Ectodermal cell (in vitro differentiated cells): ENCODE results near the gene BANK1.
"Not testable (repeated sequence)": the region's sequence is repeated elsewhere in the genome, so short reads cannot be mapped to it uniquely, and the experiment has no call there.

Source experiments
- H3K27ac ChIP-seq: 2 replicates; pipeline ENCODE4 v1.7.0; 2013; ENCODE audit warnings: mild to moderate bottlenecking, low read depth, low read length; ENCODE audit not compliant: insufficient read depth, poor library complexity, severe bottlenecking
- H3K27me3 ChIP-seq: 2 replicates; pipeline ENCODE4 v1.7.0; 2013; ENCODE audit warnings: mild to moderate bottlenecking, low read length; ENCODE audit not compliant: insufficient read depth, control insufficient read depth, poor library complexity, severe bottlenecking
- H3K36me3 ChIP-seq: one replicate; pipeline ENCODE4 v1.7.0; 2013; ENCODE audit warnings: low read length; ENCODE audit not compliant: control insufficient read depth, insufficient read depth
- H3K4me1 ChIP-seq: one replicate; pipeline ENCODE4 v1.7.0; 2013; ENCODE audit warnings: low read length; ENCODE audit not compliant: control insufficient read depth, insufficient read depth
- H3K4me3 ChIP-seq: 2 replicates; pipeline ENCODE4 v1.7.0; 2013; ENCODE audit warnings: low read depth, low read length, control low read depth; ENCODE audit not compliant: insufficient read depth
- H3K9me3 ChIP-seq: 2 replicates; pipeline ENCODE4 v1.7.0; 2013; ENCODE audit warnings: mild to moderate bottlenecking, low read length, moderate library complexity; ENCODE audit not compliant: control insufficient read depth
- WGBS, 2 experiments: methylation state at CpG; one replicate each; pipeline ENCODE4 v1.1.7; 2013; ENCODE audit warnings: missing lambda C conversion rate in 2 of 2; 5-methylcytosine and 5-hydroxymethylcytosine counted together

BANK1 gene

GRCh38 chr4:101870874-101871273 lies 80.3 kb downstream of the BANK1 start:
- Histone ChIP-seq H3K4me1 (no peaks in the 10 kb centered on the region), H3K9me3 (no peaks in the 10 kb centered on the region), H3K27ac (no peak overlapping the region), H3K36me3 (no peaks in the 10 kb centered on the region), H3K4me3 (no peak overlapping the region), H3K27me3 (no peaks in the 10 kb centered on the region)
- 93% methylated on average over 1 of the region's 1 CpG; no CpG with 5 or more reads in 1 of the 2 experiments for WGBS, 2 experiments

GRCh38 chr4:101871962-101872676 lies 81.6 kb downstream of the BANK1 start:
- no peak overlapping the region for H3K4me3 ChIP-seq
- no peaks in the 10 kb centered on the region for H3K36me3 ChIP-seq
- H3K27me3 ChIP-seq: no peaks in the 10 kb centered on the region
- H3K4me1 ChIP-seq: no peaks in the 10 kb centered on the region
- WGBS, 2 experiments: 88 to 89% methylated on average over 2 of the region's 2 CpGs
- no peaks in the 10 kb centered on the region for H3K9me3 ChIP-seq
- H3K27ac ChIP-seq: no peak overlapping the region

- Histone ChIP-seq H3K27me3 (no peaks in the 10 kb centered on the region), H3K9me3 (no peaks in the 10 kb centered on the region), H3K4me1 (no peaks in the 10 kb centered on the region), H3K36me3 (no peaks in the 10 kb centered on the region), H3K4me3 (no peak overlapping the region), H3K27ac (no peak overlapping the region)
- 93 to 100% methylated on average over 1 of the region's 2 CpGs for WGBS, 2 experiments
These were observed 95.0 kb downstream of the BANK1 start for GRCh38 chr4:101885574-101885973.

GRCh38 chr4:101886826-101887225 lies 96.3 kb downstream of the BANK1 start:
- WGBS, 2 experiments: 86 to 100% methylated on average over 1 to 2 of the region's 3 CpGs
- no peak overlapping the region for H3K4me3 ChIP-seq
- no peaks in the 10 kb centered on the region for H3K9me3 ChIP-seq
- H3K36me3 ChIP-seq: no peaks in the 10 kb centered on the region
- H3K4me1 ChIP-seq: no peaks in the 10 kb centered on the region
- no peaks in the 10 kb centered on the region for H3K27me3 ChIP-seq
- no peak overlapping the region for H3K27ac ChIP-seq

- no peaks in the 10 kb centered on the region for H3K9me3 ChIP-seq
- H3K4me3 ChIP-seq: no peak overlapping the region
- no peaks in the 10 kb centered on the region for H3K27me3 ChIP-seq
- H3K36me3 ChIP-seq: no peaks in the 10 kb centered on the region
- H3K27ac ChIP-seq: no peak overlapping the region
- no peaks in the 10 kb centered on the region for H3K4me1 ChIP-seq
- WGBS, 2 experiments: 88 to 90% methylated on average over 2 to 3 of the region's 4 CpGs
These were observed 97.9 kb downstream of the BANK1 start for GRCh38 chr4:101888472-101888871.

- H3K9me3 ChIP-seq, H3K4me1 ChIP-seq, H3K27ac ChIP-seq, H3K36me3 ChIP-seq, H3K4me3 ChIP-seq, H3K27me3 ChIP-seq: not testable (repeated sequence)
- 92 to 94% methylated on average over 5 of the region's 5 CpGs for WGBS, 2 experiments
These were observed 115.0 kb downstream of the BANK1 start for GRCh38 chr4:101905527-101905926.

GRCh38 chr4:101910786-101911373 lies 120.3 kb downstream of the BANK1 start:
- H3K27me3 ChIP-seq: no peaks in the 10 kb centered on the region
- H3K27ac ChIP-seq: no peak overlapping the region
- no peaks in the 10 kb centered on the region for H3K4me1 ChIP-seq

GRCh38 chr4:101911616-101912015 lies 121.1 kb downstream of the BANK1 start:
- Histone ChIP-seq H3K4me3 (no peak overlapping the region), H3K27ac (no peak overlapping the region), H3K36me3 (no peaks in the 10 kb centered on the region), H3K4me1 (no peaks in the 10 kb centered on the region), H3K9me3 (no peaks in the 10 kb centered on the region), H3K27me3 (no peaks in the 10 kb centered on the region)

More at GRCh38 chr4:101910786-101911373, 120.3 kb downstream of the BANK1 start:
- Histone ChIP-seq H3K9me3 (no peaks in the 10 kb centered on the region), H3K36me3 (no peaks in the 10 kb centered on the region), H3K4me3 (no peak overlapping the region)
- WGBS, 2 experiments: 91 to 98% methylated on average over 4 of the region's 4 CpGs

GRCh38 chr4:101914761-101915160 lies 124.2 kb downstream of the BANK1 start:
- Histone ChIP-seq H3K4me1 (no peaks in the 10 kb centered on the region), H3K9me3 (no peaks in the 10 kb centered on the region), H3K27me3 (no peaks in the 10 kb centered on the region), H3K36me3 (no peaks in the 10 kb centered on the region), H3K4me3 (no peak overlapping the region), H3K27ac (no peak overlapping the region)

GRCh38 chr4:101919373-101919977 lies 128.9 kb downstream of the BANK1 start:
- no peak overlapping the region for H3K27ac ChIP-seq
- no peaks in the 10 kb centered on the region for H3K36me3 ChIP-seq
- WGBS, 2 experiments: 78 to 100% methylated on average over 1 to 3 of the region's 4 CpGs

More at GRCh38 chr4:101919373-101919977, 128.9 kb downstream of the BANK1 start:
- no peak overlapping the region for H3K4me3 ChIP-seq
- no peaks in the 10 kb centered on the region for H3K4me1 ChIP-seq
- no peaks in the 10 kb centered on the region for H3K27me3 ChIP-seq
- H3K9me3 ChIP-seq: no peaks in the 10 kb centered on the region
